ENCODE results near the gene ACVRL1. TPM values are rescaled to one million over a fixed set of nuclear protein-coding genes. Genes with fewer than 3 reads are reported as not detected.

ACVRL1 gene
- total and polyA plus RNA-seq, 7 donors: 12.5 to 113 (median 64.0) TPM

DNA sequence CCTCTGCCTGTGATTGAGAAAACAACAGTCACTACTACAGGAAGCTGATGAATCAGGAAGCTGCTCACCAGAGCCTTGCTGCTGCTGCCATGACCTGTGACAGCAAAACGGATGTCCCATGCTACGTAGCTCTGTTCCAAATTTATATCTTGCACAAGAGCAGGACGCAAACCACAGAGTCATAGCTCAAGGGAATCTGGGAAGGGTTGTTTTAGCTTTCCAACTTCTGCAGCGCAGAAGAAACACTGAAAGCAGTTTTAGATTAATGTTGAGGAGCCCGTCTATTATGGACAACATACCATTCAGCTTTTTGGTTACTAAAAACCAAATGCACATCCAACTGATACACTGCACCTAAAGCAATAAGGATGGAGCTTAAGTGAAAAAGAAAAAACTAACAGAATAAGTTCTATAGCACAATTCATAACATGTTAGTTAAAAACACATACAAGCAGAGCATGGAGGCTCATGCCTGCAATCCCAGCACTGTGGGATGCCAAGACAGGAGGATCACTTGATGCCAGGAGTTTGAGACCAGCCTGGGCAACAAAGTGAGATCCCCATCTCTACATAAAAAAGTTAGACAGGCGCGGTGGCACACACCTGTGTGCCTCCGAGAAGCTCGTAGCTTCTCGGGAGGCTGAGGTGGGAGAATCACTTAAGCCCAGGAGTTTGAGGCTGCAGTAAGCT, 21.1 kb upstream of the ACVRL1 start:
- peak overlapping the region; percentile 46 to 63 (median 58) for H3K27ac ChIP-seq

DNA sequence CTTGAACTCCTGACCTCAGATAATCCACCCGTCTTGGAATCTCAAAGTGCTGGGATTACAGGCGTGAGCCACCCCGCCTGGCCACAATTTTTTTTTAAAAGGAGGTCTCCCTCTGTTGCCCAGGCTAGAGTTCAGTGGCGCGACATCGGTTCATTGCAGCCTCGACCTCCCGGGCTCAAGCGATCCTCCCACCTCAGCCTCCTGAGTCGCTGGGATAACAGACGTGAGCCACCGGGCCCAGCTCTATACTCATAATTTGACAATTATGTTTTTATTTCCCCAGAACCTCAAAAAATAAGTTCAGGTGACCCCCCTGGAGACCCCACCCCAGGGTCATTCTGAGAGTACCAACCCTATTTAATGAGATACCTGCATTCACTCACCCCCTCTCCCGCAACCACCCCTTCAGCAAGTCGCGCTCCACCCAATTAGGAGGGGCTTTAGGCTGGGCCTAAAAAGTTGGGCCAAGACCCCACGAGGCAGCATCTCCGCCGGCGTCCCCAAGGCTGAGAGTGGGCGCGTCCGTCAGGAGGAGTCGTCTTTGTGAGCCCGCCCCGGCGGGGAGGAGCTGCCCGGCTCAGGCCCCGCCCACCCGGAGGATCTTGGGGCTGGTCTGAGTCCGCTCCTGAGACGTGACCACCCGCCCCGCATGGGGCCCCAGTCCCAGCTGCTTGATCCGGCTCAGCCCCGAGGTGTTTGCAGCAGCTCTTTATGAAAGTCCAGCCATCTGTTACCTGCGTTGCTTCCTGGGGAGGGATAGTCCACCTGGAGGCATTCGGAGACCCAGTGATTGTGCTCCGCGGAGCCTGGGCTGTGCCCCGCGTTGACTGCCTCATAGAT, 19.6 kb upstream of the ACVRL1 start, which contains the start of gene ANKRD33:
TSS of gene ANKRD33 (plus strand) at position 628 of the 840 bp plus-strand sequence. CDS start at position 712, 84 bp downstream.
- DNase-seq: peak; percentile 74
- TF ChIP-seq POLR2AphosphoS5 (IDR thresholded peaks at IDR 0.05) (peak in 1 of 4 donors; percentile 28), EP300 (IDR thresholded peaks at IDR 0.05) (no peak)
- Histone ChIP-seq H3K27me3 (peaks cover 0 to 18% (median 15%) of the 10 kb centered on the region in 3 donors), H3K4me3 (no peak within 1 kb of the TSS), H3K27ac (no peak within 1 kb of the TSS), H3K9me3 (no peaks in the 10 kb centered on the region), H3K36me3 (no peaks in the 10 kb centered on the region), H3K4me1 (peaks cover 0 to 5% (median 0%) of the 10 kb centered on the region in 4 donors)
- 44 to 57% methylated on average over 41 of the region's 41 CpGs for WGBS, 2 donors
- intact Hi-C loops (cut with DNase I): no loop called here

More for the DNA sequence above, 21.1 kb upstream of the ACVRL1 start:
- intact Hi-C loops (cut with DNase I): no loop called here
- peaks cover 0 to 18% (median 15%) of the 10 kb centered on the region in 3 donors for H3K27me3 ChIP-seq
- TF ChIP-seq POLR2A (IDR thresholded peaks at IDR 0.05) (no peak), POLR2AphosphoS5 (IDR thresholded peaks at IDR 0.05) (peak; percentile 56 to 93 (median 66)), EP300 (IDR thresholded peaks at IDR 0.05) (peak in 1 of 4 donors; percentile 93), CTCF (IDR thresholded peaks at IDR 0.05) (no peak)
- H3K4me1 ChIP-seq: peaks cover 0 to 5% (median 0%) of the 10 kb centered on the region in 4 donors
- WGBS, 2 donors: 63 to 74% methylated on average over 10 of the region's 10 CpGs
- DNase-seq: peak; percentile 94
- H3K36me3 ChIP-seq: no peaks in the 10 kb centered on the region
- H3K9me3 ChIP-seq: no peaks in the 10 kb centered on the region
- no peak overlapping the region for H3K4me3 ChIP-seq

DNA sequence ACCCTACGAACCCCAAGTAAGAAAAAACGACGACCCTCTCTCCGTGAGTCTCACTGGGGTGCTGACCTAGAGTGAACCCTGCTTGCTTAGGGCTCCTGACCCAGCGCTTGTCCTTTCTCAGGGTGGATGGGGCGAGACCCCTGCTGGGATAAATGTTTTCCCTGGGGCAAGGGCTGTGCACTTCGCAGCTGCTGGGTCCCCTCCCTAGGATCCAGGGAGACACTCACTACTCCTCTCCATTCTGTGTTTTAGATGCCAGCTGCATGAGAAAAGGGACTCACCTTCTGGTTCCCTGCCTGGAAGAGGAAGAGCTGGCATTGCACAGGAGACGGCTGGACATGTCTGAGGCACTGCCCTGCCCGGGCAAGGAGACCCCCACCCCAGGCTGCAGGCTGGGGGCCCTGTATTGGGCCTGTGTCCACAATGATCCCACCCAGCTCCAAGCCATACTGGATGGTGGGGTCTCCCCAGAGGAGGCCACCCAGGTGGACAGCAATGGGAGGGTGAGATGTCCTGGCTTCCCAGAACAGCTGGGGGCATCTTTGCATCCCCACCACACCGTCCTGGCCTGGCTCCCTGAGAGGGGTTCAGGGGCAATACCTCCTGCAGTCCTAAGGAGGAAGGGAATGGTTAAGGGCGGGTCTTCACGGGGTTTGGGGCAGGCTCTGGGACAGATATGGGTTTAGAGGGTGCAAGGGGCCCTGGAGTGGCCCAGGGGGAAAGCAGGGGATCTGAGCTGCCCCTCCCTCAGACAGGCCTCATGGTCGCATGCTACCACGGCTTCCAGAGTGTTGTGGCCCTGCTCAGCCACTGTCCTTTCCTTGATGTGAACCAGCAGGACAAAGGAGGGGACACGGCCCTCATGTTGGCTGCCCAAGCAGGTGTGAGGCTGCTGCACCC, 18.7 kb upstream of the ACVRL1 start:
- peaks cover 0 to 5% (median 0%) of the 10 kb centered on the region in 4 donors for H3K4me1 ChIP-seq
- TF ChIP-seq CTCF (IDR thresholded peaks at IDR 0.05) (no peak), POLR2A (IDR thresholded peaks at IDR 0.05) (no peak), EP300 (IDR thresholded peaks at IDR 0.05) (no peak), POLR2AphosphoS5 (IDR thresholded peaks at IDR 0.05) (no peak)
- H3K4me3 ChIP-seq: no peak overlapping the region
- H3K9me3 ChIP-seq: no peaks in the 10 kb centered on the region
- WGBS, 2 donors: 61 to 74% methylated on average over 15 of the region's 15 CpGs
- peak; percentile 62 for DNase-seq
- intact Hi-C loops (cut with DNase I): no loop called here
- no peaks in the 10 kb centered on the region for H3K36me3 ChIP-seq
- peaks cover 0 to 18% (median 15%) of the 10 kb centered on the region in 3 donors for H3K27me3 ChIP-seq
- no peak overlapping the region for H3K27ac ChIP-seq

DNA sequence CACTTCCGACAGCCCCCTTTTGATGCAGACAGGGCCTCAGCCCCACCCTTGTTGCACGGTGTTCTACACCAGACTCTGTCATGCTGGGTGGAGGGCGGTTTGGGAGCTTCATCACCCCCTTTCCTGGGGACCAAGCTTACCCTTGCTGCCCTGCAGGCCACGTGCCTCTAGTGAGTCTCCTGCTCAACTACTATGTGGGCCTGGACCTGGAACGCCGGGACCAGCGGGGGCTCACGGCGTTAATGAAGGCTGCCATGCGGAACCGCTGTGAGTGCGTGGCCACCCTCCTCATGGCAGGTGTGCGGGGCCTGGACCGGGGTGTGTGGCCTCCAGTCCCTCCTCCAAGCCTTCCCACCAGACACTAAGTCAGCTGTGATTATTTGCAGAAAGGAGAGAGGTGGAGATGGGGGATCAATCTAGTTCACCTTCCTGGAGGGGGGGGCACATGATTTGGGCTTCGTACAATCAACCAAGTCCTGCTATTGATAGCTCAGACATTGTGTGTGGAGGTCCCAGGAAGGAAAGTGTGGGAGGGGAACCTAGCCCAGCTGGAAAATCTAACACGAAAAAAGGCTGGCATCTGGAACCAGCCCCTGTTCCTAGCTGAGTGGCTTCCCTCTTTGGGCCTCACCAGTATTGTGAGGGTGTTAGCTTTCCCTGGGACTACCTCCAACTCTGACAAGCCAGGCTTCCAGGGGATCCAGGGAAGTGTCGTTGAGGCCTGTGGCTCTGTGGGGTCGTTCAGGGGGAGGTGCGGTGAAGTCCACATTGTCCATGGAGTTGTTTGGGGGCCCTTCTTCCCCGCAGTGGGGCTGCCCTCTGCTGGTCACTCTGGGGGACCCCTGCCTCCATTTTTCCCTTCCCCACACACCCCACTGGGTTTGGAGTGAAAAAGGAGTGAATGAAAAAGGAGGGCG, 17.8 kb upstream of the ACVRL1 start:
- no peaks in the 10 kb centered on the region for H3K9me3 ChIP-seq
- no peak overlapping the region for H3K4me3 ChIP-seq
- no peaks in the 10 kb centered on the region for H3K36me3 ChIP-seq
- TF ChIP-seq CTCF (IDR thresholded peaks at IDR 0.05) (no peak), POLR2A (IDR thresholded peaks at IDR 0.05) (no peak), EP300 (IDR thresholded peaks at IDR 0.05) (no peak), POLR2AphosphoS5 (IDR thresholded peaks at IDR 0.05) (no peak)
- peaks cover 0 to 18% (median 15%) of the 10 kb centered on the region in 3 donors for H3K27me3 ChIP-seq
- no peak overlapping the region for H3K27ac ChIP-seq
- DNase-seq: peak; percentile 61
- intact Hi-C loops (cut with DNase I): loop anchor here (5.0 kb wide), 1 partner anchor 93 kb away; no protein-coding TSS in a partner anchor
- peaks cover 0 to 5% (median 0%) of the 10 kb centered on the region in 4 donors for H3K4me1 ChIP-seq
- WGBS, 2 donors: 88 to 91% methylated on average over 21 of the region's 21 CpGs
